ENCODE data around the gene MED26. TPM values are rescaled to one million over a fixed set of nuclear protein-coding genes. Genes with fewer than 3 reads are reported as not detected.
A peak's percentile ranks its signal among the peaks of the same experiment; 100 is the strongest.
"Not testable (repeated sequence)": the region's sequence is repeated elsewhere in the genome, so short reads cannot be mapped to it uniquely, and the experiment has no call there.

MED26 gene
- total and polyA plus RNA-seq, 4 donors, result 0.75 to 8.4 (median 5.3) TPM

GRCh38 chr19:16554776-16555175 lies 73.2 kb downstream of the MED26 start:
- Histone ChIP-seq H3K27me3 (ENCODE audit: control insufficient read depth in 1 of 2, insufficient read depth in 2 of 2, low read length in 1 of 2) (no peaks in the 10 kb centered on the region), H3K27ac (ENCODE audit: low read depth in 1 of 2, low read length in 2 of 2) (no peak overlapping the region), H3K9me3 (ENCODE audit: control insufficient read depth, low read length) (no peaks in the 10 kb centered on the region), H3K36me3 (ENCODE audit: control insufficient read depth in 1 of 2, insufficient read depth in 2 of 2, low read length in 1 of 2) (peaks cover 0 to 4% of the 10 kb centered on the region in 2 donors), H3K4me1 (ENCODE audit: control insufficient read depth in 1 of 2, insufficient read depth in 2 of 2, low read length in 2 of 2) (no peaks in the 10 kb centered on the region), H3K4me3 (ENCODE audit: low read length in 2 of 2) (no peak overlapping the region)
- WGBS, 2 donors, result 91 to 95% methylated on average over 8 of the region's 8 CpGs
- DNase-seq, result no peak
- ATAC-seq (ENCODE audit: low FRiP score), result no peak
- intact Hi-C loops (cut with DNase I), result no loop called here

- H3K4me1 ChIP-seq (ENCODE audit: control insufficient read depth in 1 of 2, insufficient read depth in 2 of 2, low read length in 2 of 2); DNase-seq; H3K9me3 ChIP-seq (ENCODE audit: control insufficient read depth, low read length); H3K27ac ChIP-seq (ENCODE audit: low read depth in 1 of 2, low read length in 2 of 2); H3K27me3 ChIP-seq (ENCODE audit: control insufficient read depth in 1 of 2, insufficient read depth in 2 of 2, low read length in 1 of 2); H3K36me3 ChIP-seq (ENCODE audit: control insufficient read depth in 1 of 2, insufficient read depth in 2 of 2, low read length in 1 of 2); H3K4me3 ChIP-seq (ENCODE audit: low read length in 2 of 2); intact Hi-C loops (cut with DNase I); ATAC-seq (ENCODE audit: low FRiP score): not testable (repeated sequence)
- 90% methylated on average over 6 of the region's 6 CpGs for WGBS, 2 donors
Measured at GRCh38 chr19:16551902-16552301, 76.1 kb downstream of the MED26 start.

GRCh38 chr19:16548956-16549355 lies 79.0 kb downstream of the MED26 start:
- Histone ChIP-seq H3K27me3 (ENCODE audit: control insufficient read depth in 1 of 2, insufficient read depth in 2 of 2, low read length in 1 of 2) (no peaks in the 10 kb centered on the region), H3K36me3 (ENCODE audit: control insufficient read depth in 1 of 2, insufficient read depth in 2 of 2, low read length in 1 of 2) (peaks cover 0 to 4% of the 10 kb centered on the region in 2 donors), H3K4me3 (ENCODE audit: low read length in 2 of 2) (no peak overlapping the region), H3K9me3 (ENCODE audit: control insufficient read depth, low read length) (no peaks in the 10 kb centered on the region), H3K27ac (ENCODE audit: low read depth in 1 of 2, low read length in 2 of 2) (no peak overlapping the region), H3K4me1 (ENCODE audit: control insufficient read depth in 1 of 2, insufficient read depth in 2 of 2, low read length in 2 of 2) (no peaks in the 10 kb centered on the region)
- no peak for ATAC-seq (ENCODE audit: low FRiP score)
- DNase-seq, result no peak
- 92 to 96% methylated on average over 4 of the region's 4 CpGs for WGBS, 2 donors
- intact Hi-C loops (cut with DNase I), result no loop called here

GRCh38 chr19:16544473-16545231 lies 83.4 kb downstream of the MED26 start:
- H3K4me3 ChIP-seq (ENCODE audit: low read length in 2 of 2), result no peak overlapping the region
- intact Hi-C loops (cut with DNase I), result no loop called here

GRCh38 chr19:16543734-16544133 lies 84.3 kb downstream of the MED26 start:
- not testable (repeated sequence) for ATAC-seq (ENCODE audit: low FRiP score); H3K4me1 ChIP-seq (ENCODE audit: control insufficient read depth in 1 of 2, insufficient read depth in 2 of 2, low read length in 2 of 2); H3K27ac ChIP-seq (ENCODE audit: low read depth in 1 of 2, low read length in 2 of 2); DNase-seq; H3K27me3 ChIP-seq (ENCODE audit: control insufficient read depth in 1 of 2, insufficient read depth in 2 of 2, low read length in 1 of 2); H3K4me3 ChIP-seq (ENCODE audit: low read length in 2 of 2); H3K9me3 ChIP-seq (ENCODE audit: control insufficient read depth, low read length); H3K36me3 ChIP-seq (ENCODE audit: control insufficient read depth in 1 of 2, insufficient read depth in 2 of 2, low read length in 1 of 2)
- 80 to 85% methylated on average over 6 of the region's 6 CpGs for WGBS, 2 donors
- intact Hi-C loops (cut with DNase I), result loop anchor here in 1 of 2 donors (1.0 kb wide), 1 partner anchor 28 kb away; no protein-coding TSS in a partner anchor

More at GRCh38 chr19:16544473-16545231, 83.4 kb downstream of the MED26 start:
- Histone ChIP-seq H3K36me3 (ENCODE audit: control insufficient read depth in 1 of 2, insufficient read depth in 2 of 2, low read length in 1 of 2) (no peaks in the 10 kb centered on the region), H3K27ac (ENCODE audit: low read depth in 1 of 2, low read length in 2 of 2) (no peak overlapping the region), H3K4me1 (ENCODE audit: control insufficient read depth in 1 of 2, insufficient read depth in 2 of 2, low read length in 2 of 2) (peaks cover 0 to 6% of the 10 kb centered on the region in 2 donors), H3K9me3 (ENCODE audit: control insufficient read depth, low read length) (no peaks in the 10 kb centered on the region), H3K27me3 (ENCODE audit: control insufficient read depth in 1 of 2, insufficient read depth in 2 of 2, low read length in 1 of 2) (no peaks in the 10 kb centered on the region)
- WGBS, 2 donors, result 92% methylated on average over 11 of the region's 11 CpGs
- no peak for ATAC-seq (ENCODE audit: low FRiP score)
- no peak for DNase-seq

GRCh38 chr19:16542910-16543472 lies 85.0 kb downstream of the MED26 start:
- peak overlapping the region in 1 of 2 donors; percentile 6 for H3K27ac ChIP-seq (ENCODE audit: low read depth in 1 of 2, low read length in 2 of 2)
- no peaks in the 10 kb centered on the region for H3K36me3 ChIP-seq (ENCODE audit: control insufficient read depth in 1 of 2, insufficient read depth in 2 of 2, low read length in 1 of 2)
- no peaks in the 10 kb centered on the region for H3K9me3 ChIP-seq (ENCODE audit: control insufficient read depth, low read length)
- ATAC-seq (ENCODE audit: low FRiP score) (no peak), DNase-seq (no peak)
- intact Hi-C loops (cut with DNase I), result loop anchor here in 1 of 2 donors (1.0 kb wide), 1 partner anchor 28 kb away; no protein-coding TSS in a partner anchor
- WGBS, 2 donors, result 3% methylated on average over 15 of the region's 15 CpGs
- H3K4me3 ChIP-seq (ENCODE audit: low read length in 2 of 2), result peak overlapping the region; percentile 9 to 90
- H3K4me1 ChIP-seq (ENCODE audit: control insufficient read depth in 1 of 2, insufficient read depth in 2 of 2, low read length in 2 of 2), result peaks cover 0 to 6% of the 10 kb centered on the region in 2 donors
- no peaks in the 10 kb centered on the region for H3K27me3 ChIP-seq (ENCODE audit: control insufficient read depth in 1 of 2, insufficient read depth in 2 of 2, low read length in 1 of 2)

GRCh38 chr19:16542045-16542909 lies 85.7 kb downstream of the MED26 start, which contains the start of gene CHERP:
Gene CHERP (minus strand): TSS chr19:16542437. CDS start chr19:16542378, 59 bp downstream.
- peaks cover 0 to 6% of the 10 kb centered on the region in 2 donors for H3K4me1 ChIP-seq (ENCODE audit: control insufficient read depth in 1 of 2, insufficient read depth in 2 of 2, low read length in 2 of 2)
- WGBS, 2 donors, result 0% methylated on average over 96 to 108 of the region's 108 CpGs

GRCh38 chr19:16541526-16542044 lies 86.4 kb downstream of the MED26 start:
- Histone ChIP-seq H3K9me3 (ENCODE audit: control insufficient read depth, low read length) (no peaks in the 10 kb centered on the region), H3K27me3 (ENCODE audit: control insufficient read depth in 1 of 2, insufficient read depth in 2 of 2, low read length in 1 of 2) (no peaks in the 10 kb centered on the region), H3K27ac (ENCODE audit: low read depth in 1 of 2, low read length in 2 of 2) (no peak overlapping the region), H3K4me3 (ENCODE audit: low read length in 2 of 2) (peak overlapping the region; percentile 80), H3K36me3 (ENCODE audit: control insufficient read depth in 1 of 2, insufficient read depth in 2 of 2, low read length in 1 of 2) (peaks cover 0 to 2% of the 10 kb centered on the region in 2 donors), H3K4me1 (ENCODE audit: control insufficient read depth in 1 of 2, insufficient read depth in 2 of 2, low read length in 2 of 2) (peaks cover 0 to 6% of the 10 kb centered on the region in 2 donors)
- 1% methylated on average over 29 of the region's 29 CpGs for WGBS, 2 donors
- intact Hi-C loops (cut with DNase I), result no loop called here
- DNase-seq (no peak), ATAC-seq (ENCODE audit: low FRiP score) (no peak)

More at GRCh38 chr19:16542045-16542909, 85.7 kb downstream of the MED26 start, which contains the start of gene CHERP:
- peak within 1 kb of the TSS; percentile 80 to 90 for H3K4me3 ChIP-seq (ENCODE audit: low read length in 2 of 2)
- H3K36me3 ChIP-seq (ENCODE audit: control insufficient read depth in 1 of 2, insufficient read depth in 2 of 2, low read length in 1 of 2), result peaks cover 0 to 2% of the 10 kb centered on the region in 2 donors
- H3K9me3 ChIP-seq (ENCODE audit: control insufficient read depth, low read length), result no peaks in the 10 kb centered on the region
- intact Hi-C loops (cut with DNase I), result no loop called here
- H3K27ac ChIP-seq (ENCODE audit: low read depth in 1 of 2, low read length in 2 of 2), result peak within 1 kb of the TSS in 1 of 2 donors; percentile 16
- H3K27me3 ChIP-seq (ENCODE audit: control insufficient read depth in 1 of 2, insufficient read depth in 2 of 2, low read length in 1 of 2), result no peaks in the 10 kb centered on the region
- peak; percentile 98 for ATAC-seq (ENCODE audit: low FRiP score)
- peak; percentile 97 to 98 for DNase-seq
